Ammon's horn (tissue), 1 donor: Measurements from ENCODE around the gene ALDH1L1.

Experiments used
- DNase-seq: peaks from one replicate; pipeline ENCODE4 v3.0.0-alpha.2; 2016; ENCODE audit warnings: low spot score

The ALDH1L1 gene

DNA sequence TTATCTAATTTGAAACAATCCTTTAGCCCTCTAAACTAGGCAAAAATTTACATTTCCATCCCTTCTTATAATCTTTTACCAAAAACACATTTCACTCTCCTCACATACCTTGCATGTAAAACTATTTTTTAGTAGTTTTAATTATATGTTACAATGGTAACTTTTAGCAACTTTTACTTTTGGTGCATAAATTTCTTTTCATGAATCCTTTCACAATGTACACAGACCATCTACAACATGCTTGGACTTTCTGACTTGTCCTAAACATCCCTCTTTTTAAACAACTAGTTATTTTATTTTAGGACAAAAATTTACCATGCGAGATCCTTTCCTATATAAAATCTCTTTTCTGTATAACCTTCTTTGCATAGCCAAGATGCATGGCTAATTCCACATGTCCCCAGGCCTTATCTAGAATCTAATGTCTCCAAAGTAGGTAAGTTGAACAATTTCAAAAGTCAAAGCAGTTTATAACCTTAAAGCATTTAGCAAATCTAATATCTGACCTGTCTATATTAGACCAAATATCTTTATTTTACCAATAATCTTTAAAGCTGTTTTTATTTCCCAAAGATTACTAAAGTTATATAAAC, 14.4 kb upstream of the ALDH1L1 start:
- no peak for DNase-seq

DNA sequence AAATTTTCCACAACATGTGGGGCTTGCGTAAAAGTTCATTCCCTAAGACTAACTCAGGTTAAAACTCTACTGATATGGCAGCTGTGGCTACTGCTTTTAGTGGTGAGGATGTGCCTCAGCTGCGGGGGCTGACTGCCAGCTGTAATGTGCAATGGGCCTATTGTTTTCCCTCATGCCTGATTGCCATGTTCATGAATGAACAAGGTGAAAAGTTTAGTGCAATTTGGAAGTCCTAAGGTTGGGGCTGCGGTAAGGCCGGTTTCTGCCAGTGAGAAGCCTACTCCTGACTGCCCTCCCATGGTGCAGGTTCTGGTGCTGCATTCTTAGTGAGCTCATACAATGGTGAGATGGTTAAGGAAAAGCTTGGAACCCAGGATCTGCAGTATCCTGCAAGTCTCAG, 10.9 kb upstream of the ALDH1L1 start:
- DNase-seq = no peak

DNA sequence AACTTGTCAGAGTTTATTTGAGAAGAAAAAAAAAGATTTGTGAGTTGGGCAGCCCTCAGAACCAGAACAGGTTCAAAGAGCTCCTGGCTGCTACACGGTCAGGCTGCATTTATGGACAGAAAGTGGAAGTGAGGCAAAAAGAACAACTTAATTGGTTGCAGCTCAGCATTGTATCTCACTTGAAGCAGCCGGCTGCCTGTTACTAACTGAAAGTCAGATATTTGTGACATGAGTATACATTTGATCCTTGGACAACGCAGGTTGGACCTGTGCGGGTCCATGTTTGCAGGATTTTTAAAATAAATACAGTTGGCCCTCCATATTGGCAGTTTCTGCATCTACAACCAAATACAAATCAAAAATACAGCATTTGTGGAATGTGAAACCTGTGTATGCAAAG, 7.5 kb upstream of the ALDH1L1 start:
- no peak for DNase-seq

DNA sequence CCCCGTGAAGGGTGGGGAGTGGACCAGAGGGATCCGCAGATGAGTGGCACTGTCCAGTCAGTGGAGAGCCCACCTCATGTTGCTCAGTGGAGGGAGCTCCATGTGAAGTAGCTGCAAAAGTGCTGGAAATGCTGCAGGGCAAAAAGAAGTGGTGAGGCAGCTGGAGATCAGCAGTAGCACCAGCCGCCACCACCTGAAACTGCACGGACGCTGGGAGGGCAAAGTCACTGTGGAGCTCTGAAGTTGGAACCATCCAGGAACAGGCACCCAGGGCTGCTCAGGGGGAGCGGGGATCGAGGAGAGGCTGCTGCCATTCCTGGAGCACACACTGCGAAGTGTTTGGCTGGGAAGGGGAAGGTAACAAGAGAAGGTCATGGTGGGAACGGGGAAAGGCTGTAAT, 6.4 kb upstream of the ALDH1L1 start:
- no peak for DNase-seq

DNA sequence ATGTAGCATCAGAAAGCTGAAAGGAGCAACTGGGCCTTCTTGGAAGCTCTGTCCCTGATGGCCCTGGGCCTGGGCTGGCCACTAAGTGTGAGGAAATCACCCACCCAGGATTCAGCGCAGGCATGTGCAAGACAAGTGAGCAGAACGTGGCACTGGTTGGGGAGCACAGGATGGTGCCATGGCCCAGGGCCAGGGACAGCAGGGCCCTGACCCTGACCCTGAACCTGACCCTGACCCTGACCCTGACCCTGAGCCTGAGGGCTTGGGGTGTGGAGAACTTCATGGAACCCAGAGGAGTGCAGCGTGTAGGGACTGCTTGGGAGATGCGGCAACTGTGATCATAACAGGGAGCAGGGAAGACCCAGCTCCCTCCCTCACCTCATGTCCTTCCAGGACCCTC, 5.9 kb upstream of the ALDH1L1 start:
- no peak for DNase-seq

DNA sequence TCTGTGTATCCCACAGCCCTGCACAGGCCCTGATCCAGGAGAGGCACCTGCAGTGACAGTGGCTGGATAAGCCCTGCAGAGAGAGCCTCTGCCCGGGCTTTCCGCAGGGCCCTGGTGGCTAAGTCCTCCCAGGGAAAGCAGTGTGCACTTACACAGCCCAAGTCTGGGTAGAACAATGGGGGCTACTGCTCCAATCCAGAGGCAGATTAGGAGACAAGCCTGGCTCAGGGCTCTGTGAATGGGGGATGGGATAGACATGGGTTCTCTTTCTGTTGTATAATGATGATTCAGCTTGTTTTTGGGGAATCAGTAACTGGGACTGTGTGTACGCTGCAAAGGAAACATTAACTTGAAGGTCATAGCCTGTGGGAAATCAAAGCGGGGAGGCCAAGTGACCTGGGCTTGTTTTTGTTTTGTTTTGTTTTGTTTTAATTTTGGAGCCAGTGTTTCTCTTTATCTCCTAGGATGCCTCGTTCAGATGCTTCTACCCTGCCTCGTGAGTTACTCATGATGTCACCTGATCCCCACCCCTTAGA, 4.1 kb upstream of the ALDH1L1 start:
- DNase-seq = no peak

DNA sequence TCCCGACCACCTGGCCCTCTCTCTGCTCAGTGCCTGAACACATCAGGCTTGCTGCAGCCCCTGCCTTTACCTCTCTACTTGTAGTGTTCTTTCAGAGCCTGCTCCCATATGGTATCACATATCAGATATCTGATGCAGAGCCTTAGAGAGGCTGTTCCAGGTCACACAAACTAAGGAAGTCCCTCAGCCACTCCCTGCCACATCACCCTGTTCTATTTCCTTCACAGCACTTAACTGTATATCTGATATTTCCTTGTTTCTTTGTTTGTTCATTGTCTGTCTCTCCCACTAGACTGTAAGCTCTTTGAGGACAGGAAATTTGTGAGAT, 976 bp upstream of the ALDH1L1 start:
- no peak for DNase-seq

DNA sequence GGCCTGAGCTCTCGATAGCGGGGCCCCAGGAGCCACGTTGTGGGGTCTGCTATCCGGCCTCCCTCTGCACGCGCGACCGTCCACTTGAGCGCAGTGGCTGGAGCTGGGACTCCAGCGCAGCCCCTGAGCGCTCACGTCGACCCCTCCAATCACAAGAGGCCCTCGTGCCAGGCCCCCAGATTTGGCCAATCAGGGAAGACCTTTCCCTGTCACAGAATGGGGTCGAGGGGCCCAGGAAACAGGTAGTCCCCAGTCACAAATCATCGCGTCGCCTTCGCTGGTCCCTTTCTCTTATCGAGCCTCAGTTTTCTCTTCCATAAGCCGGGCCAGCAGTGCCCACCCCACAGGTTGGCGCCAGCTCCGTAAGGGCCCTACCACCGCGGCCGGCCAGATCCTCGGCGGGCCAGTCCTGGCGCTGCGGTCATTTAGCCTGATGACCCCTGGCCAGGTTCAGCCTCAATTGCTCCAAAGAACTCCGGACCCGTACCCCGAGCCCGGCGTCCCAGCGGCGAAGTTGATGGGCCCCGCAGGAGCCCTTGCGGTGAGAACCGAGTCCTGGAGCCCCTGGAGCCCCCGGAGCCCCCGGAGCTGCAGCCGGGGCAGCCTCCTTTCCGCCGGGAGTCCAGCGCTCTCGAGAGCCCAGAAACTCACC, 435 bp downstream of the ALDH1L1 start:
- peak; percentile 41 for DNase-seq

DNA sequence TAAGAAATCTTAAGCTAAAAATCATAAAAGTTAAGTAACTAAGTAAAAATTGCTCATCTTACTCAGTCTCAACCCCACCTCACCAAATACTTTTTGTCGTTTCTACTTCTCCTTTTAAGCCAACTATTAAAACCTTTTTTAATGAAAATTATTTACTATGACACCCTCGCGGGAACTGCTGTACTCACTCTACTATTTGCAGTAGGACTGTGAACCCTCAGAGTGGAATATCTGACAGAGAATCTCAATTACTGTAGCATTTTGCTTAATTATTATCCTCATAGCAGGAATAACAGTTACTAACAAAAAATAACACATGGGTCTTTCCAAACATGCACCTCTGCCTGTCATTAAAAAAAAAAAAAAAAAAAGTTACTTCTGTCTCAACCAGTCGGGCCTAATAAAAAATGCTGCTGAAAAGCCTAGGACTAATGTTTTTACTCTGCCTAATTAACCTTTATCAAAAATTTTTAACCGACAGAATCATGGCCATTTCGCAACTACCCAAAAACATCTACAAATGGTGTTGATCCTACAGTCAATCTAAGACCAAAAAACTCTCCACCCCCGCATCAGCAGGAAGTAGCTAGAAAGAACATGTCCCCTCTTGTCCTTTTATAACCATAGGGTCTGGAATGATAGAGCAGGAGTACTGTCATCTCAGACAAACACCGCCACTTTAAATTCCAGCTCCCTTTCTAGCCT, 10.2 kb downstream of the ALDH1L1 start:
- DNase-seq = no peak

DNA sequence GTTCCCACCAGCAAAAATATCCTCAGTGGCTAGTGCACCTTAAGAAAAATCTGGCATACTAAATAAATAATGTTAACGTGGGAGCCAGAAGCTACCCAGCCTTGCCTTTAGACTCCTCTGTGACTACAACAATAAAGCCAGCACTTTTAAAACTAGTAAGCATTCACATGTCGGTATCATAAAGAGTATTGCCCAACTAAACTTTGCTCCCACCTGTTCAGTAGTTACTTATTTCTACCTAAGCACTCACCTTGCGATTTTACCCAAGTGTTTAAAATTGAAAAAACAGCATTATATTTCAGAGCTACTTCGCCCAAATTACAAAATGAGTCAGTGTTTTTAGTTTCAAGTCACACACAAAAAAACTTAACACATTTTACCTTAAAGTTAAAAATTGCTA, 12.8 kb downstream of the ALDH1L1 start:
- DNase-seq = no peak

DNA sequence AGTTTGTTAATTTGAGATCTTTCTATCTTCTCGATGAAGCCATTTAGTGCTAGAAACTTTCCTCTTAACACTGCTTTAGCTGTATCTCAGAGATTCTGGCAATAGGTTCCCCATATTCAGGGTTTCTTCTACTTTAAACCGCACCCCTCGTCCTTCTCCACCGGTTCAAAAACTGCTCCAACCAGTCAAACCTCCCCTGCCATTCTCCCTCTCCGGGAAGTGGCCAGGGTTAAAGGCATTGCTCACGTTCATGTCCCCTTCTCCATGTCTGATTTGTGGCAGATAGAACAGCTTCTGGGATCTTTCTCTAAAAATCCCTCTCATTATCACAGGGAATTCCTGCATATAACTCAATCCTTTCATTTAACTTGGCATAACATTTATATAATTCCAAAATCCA, 14.4 kb downstream of the ALDH1L1 start:
- no peak for DNase-seq

DNA sequence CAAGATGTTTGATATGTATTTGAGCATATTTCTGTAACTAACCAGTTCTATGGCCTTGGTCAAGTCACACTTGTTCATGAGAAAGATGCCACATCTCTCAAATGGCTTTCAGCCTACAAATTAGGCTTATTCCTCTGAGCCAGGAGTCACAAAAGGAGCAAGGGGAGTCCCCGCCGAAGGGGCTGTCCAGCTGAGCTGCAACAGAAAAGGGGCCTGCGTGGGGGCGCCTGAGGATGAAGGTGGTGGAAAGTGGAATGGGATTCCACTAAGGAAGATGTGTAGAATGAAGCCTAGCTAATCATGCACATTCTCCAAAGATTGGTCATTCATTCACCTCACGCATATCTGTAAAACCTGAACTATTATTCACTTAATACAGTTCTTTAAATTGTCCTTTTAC, 19.1 kb downstream of the ALDH1L1 start:
- no peak for DNase-seq

DNA sequence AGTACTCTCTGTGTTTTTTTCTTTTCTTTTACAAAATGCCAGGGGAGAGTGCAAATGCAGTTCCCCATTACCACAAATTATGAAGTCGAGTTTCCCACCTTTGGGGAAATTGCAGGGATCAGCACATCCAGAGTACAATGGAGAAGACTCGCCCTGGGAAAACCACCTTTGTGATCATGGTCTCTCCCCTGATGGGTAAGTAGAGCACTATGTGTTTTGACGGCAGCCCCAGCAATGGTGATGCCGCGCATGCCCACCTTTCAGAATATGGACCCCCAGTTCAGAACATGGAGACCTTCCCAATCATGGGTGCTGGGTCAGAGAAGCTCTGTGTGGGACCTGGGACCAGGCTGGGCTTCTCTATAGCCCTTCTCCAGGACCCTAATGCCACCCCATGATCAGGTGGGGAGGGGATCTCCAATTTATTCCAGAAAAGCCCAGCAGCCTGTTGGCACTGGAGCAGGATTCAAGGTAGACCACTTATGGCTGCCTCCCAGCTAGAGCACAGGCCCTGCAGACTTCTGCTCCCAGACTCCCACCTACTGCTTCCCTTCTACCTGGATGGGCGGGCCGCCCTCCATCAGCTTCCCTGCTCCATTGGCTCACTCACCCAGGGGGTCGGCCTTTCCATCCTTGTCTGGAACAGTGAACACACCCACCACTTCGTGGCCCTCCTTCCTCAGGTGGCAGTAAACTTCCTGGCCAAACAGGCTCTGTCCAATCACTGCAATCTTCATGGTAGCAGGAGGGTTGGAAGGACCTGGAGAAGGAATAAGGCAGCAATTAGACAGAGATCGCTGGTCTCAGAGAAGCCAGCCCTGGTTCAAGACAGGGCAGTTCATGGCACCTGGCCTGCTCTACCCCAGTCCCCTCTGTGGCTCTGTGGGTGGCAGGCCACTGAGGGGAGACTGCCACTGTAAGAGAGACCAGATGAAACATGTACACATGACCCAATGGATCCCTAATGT, 19.9 kb downstream of the ALDH1L1 start:
- DNase-seq = no peak

DNA sequence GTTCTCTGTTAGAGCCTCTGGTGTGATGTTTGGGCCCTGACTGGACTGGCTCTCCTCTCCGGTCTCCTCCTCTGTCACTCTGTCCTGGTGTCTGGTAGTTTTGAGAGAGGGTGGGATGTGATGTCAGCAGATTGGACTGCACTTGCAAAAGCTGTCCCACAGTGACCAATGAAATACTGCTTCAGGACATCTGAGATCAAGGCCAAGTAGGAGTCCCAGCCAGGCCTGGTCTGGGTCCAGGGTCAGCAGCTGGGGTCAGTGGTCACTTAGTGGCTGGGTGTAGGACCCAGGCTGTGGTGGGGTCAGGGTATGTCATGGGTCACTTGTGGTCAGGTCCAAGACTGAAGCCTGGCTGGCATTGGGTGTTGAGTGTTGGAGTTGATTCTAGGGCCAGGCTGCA, 20.9 kb downstream of the ALDH1L1 start:
- no peak for DNase-seq

DNA sequence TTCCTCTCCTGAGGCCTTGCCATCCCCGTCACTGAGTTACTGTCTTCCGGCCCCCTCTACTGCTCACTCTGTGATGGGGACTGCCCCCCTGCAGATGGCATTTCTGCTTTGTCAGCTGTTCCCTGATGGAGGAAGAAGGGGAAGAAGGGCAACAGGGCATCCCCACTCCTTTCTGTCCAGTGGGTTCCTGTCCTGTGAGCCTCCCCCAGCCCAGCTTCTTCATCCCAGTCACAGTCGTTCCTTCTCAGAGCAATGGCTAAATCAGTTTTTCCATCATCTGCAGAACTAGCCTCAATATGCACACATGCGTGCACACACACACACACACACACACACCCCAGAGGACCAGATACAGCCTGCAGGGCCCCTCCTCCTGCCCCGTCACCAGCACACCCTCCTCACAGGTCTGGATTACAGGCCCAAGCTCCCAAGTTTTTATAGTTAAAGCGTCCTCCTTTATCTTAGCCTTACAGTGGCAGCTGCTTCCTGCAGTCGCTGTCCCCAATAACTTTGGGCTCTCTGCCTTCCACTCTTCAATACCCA, 21.4 kb downstream of the ALDH1L1 start:
- DNase-seq = no peak

DNA sequence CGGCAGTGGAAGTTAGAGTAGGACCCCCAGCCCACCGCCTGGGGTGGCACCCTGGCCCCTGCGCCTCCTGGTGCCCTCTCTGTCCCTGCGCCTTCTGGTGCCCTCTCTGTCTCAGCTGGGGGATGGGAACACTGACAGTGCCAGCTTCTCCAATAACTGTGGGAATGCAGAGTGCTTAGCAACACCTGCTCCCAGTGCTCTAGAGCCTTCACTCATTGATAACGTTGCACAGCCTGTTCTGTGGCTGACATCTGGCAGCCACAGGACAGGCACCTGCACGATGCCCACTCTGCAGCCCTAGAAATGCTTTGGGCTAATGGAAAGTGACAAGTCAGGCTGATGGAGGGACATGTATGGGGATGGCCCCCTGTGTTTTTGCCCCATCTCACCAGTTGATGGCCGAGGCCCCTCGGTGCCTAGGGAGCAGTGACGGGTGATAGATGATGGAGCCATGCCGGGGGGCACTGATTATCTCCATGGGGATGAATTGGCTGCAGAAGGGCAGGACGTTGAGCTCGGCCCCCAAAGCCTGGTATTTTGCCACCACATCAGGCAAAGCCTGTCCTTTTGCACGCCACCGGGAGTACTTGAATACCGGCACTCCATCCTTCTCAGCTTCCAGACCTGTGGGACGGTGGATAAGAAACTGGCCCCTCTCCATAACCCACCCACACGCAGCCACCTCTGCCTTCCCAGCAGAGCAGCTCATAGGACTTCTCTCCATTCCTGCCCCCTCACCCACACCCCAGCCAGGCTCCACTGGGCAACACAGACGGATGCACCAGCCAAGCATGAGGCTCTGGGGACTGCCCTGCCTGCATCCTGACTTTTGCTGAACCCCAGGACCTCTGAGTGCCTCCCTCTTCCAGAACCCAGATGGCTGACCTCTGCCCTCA, 22.1 kb downstream of the ALDH1L1 start:
- DNase-seq = no peak

DNA sequence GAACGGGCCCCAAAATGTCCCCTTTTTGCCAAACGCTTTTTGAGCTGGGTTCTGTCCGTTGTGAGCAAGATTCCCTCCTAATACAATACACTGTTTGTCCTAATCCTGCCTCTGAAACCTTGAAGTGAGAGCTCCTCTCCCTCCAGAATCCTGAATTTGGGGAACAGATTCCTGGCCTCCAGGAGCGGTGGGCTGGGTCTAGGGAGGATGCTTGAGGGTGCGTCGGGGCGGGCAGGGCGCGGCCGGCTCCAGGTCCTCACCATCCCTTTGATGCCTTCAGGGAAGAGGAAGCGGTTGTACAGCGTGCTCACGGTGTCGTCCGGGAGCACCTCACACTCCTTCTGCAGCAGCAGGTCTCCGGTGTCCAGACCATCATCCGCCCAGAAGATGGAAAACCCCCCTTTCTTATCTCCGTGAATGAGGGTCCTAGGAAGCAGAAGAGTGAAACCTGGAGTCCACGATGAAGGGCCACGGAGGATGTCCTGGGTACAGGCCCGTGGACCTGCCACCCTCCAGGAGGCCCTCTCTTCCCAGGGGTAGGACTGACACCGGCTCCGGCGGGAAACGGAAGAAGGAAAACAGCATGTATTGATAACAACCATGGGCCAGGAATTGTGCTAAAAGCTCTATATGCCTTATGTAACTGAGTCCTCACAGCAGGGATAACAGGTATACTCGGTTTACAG, 23.2 kb downstream of the ALDH1L1 start:
- no peak for DNase-seq

DNA sequence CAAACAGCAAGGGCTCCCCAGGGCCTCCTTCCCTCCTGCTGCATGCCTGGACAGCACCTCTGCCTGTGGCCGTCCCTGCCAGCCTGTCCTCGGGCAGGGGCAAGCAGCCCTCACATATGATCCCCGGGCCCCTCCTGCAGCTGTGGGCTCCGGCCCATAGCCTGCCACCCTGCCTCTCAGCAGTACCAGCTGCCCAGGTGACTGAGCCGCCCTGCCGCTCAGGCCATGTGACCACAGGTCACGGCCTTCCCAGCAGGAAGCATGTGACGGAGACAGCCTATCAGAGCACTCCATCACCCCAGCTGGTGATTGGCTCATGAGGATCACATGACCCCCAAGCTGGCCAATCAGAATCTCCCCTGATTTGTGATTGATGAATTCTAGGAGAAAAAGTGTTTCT, 23.9 kb downstream of the ALDH1L1 start:
- no peak for DNase-seq

DNA sequence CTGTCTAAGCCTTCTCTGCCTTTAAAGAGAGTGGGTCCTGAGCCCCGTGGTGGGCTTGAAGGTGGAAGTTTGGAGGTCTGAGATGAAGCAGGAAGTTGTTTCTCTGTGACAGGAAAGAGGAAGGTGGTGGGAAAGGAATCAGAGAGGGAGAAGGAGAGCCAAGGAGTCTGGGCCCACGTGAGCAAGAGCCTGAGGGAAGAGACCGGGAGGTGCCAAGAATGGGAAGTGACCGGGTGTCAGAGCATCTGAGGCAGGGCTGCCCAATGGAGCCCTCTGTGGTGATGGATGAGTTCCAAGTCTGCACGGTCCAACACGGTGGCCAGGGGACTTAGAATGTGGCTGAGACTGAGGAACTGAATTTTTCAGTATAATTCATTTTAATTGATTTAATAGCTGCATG, 24.6 kb downstream of the ALDH1L1 start:
- no peak for DNase-seq

DNA sequence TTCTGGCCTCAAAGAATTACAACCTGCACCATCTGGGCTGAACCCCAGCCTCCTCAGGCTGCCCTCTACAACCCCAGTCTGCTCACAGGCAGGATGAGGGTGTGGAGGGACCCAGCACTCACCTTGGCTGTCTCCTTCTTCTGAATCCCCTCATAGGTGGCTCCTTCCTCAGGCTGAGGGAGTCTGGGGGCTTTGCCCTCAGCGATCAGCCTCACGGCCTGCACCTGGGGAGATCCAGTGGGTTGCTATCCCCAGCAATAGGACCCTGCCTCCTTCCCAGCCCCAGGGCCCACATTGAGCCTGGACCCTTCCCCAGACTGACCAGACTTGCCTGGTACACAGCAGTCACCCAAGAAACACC, 25.1 kb downstream of the ALDH1L1 start:
- no peak for DNase-seq
